Epithelial cell of esophagus (primary cell): ENCODE results near the gene RER1.
A peak's percentile ranks its signal among the peaks of the same experiment; 100 is the strongest.

Experiments
- DNase-seq: peaks from one replicate; pipeline ENCODE4 v3.0.0; 2010; ENCODE audit warnings: low read depth
- H3K4me3 ChIP-seq: 2 replicates; pipeline ENCODE4 v1.5.1; 2011; ENCODE audit warnings: mild to moderate bottlenecking, low read length, control low read depth
- CTCF ChIP-seq: IDR thresholded peaks from 2 replicates; pipeline ENCODE4 v1.5.1; 2011; ENCODE audit warnings: low read depth, mild to moderate bottlenecking, low read length, control low read depth, inconsistent platforms; ENCODE audit not compliant: insufficient read depth; ENCODE audit errors: missing control alignments

The RER1 gene

GRCh38 chr1:2396059-2396458 lies 4.4 kb downstream of the RER1 start:
- DNase-seq = no peak
- no peak overlapping the region for H3K4me3 ChIP-seq
- TF ChIP-seq CTCF = no peak

- H3K4me3 ChIP-seq = no peak overlapping the region
- TF ChIP-seq CTCF = no peak
- DNase-seq = no peak
Observed at GRCh38 chr1:2396476-2396875, 4.8 kb downstream of the RER1 start.

GRCh38 chr1:2397007-2397679 lies 5.5 kb downstream of the RER1 start:
- TF ChIP-seq CTCF = no peak
- peak; percentile 16 for DNase-seq
- no peak overlapping the region for H3K4me3 ChIP-seq

- H3K4me3 ChIP-seq = no peak overlapping the region
- no peak for TF ChIP-seq CTCF
- no peak for DNase-seq
Observed at GRCh38 chr1:2398871-2399270, 7.2 kb downstream of the RER1 start.

- H3K4me3 ChIP-seq = no peak overlapping the region
- DNase-seq = no peak
- no peak for TF ChIP-seq CTCF
Observed at GRCh38 chr1:2399890-2400575, 8.4 kb downstream of the RER1 start.

GRCh38 chr1:2400576-2400909 lies 8.9 kb downstream of the RER1 start:
- no peak overlapping the region for H3K4me3 ChIP-seq
- DNase-seq = no peak
- no peak for TF ChIP-seq CTCF
